ENCODE data around the gene CCR4. TPM values are rescaled to one million over a fixed set of nuclear protein-coding genes. Genes with fewer than 3 reads are reported as not detected.

Gene CCR4
- total and polyA plus RNA-seq, 9 of the 15 experiments (the other 6 are each of a cell fraction or from before 2014, with no cell fraction given): 0.04 to 0.47 (median 0.25) TPM; not detected in 1

DNA sequence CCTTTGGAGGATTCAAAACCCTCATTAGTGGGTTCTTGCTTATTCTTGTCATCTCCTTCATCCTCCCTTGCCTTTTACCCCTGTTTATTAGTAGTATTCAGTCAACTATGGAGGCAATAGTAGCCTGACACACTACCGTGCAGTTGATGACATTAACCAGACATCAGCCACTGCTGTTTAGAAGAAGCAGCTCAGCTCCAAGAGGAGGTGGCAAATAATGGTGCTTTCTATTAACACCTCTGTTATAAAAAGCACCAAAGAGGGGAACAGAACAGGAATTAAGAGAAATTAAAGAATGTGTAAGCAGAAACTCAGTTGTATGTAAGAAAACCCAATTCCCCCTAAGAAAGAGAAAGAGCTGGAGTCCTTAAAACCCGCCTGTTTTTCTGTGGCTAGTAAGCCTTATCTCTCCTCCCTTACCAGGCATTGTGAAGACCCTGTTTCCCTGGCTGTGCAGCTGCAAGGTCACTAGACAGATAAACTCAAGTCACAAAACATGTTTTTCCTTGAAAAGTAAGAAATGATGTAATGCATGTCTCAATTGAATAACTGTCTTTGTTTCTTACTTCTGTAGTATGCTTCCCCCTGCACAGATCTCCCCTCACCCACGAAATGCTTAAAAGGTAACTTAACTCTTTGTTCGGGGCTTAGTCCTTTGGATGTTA, 21.2 kb downstream of the CCR4 start (continued):
- TF ChIP-seq DDX20 (tag; IDR thresholded peaks at IDR 0.05; ENCODE audit: low read depth) (no peak), PYGO2 (tag; IDR thresholded peaks at IDR 0.05) (no peak), KDM4B (IDR thresholded peaks at IDR 0.05; ENCODE audit: borderline replicate concordance in 2 of 2, low read depth in 1 of 2) (no peak), ZNF239 (CRISPR knock-in tag; IDR thresholded peaks at IDR 0.05) (no peak), ZNF282 (CRISPR knock-in tag; IDR thresholded peaks at IDR 0.05) (no peak), ZNF584 (CRISPR knock-in tag; IDR thresholded peaks at IDR 0.05; ENCODE audit: low read depth) (0 out of 2 replicates have a peak, but pooled peaks have one; percentile 28), ZBTB17 (CRISPR knock-in tag; IDR thresholded peaks at IDR 0.05) (no peak), NR2C2 (CRISPR knock-in tag; IDR thresholded peaks at IDR 0.05) (no peak), NR2C2 (tag; IDR thresholded peaks at IDR 0.05) (no peak), TSC22D4 (tag; IDR thresholded peaks at IDR 0.05) (no peak), XRCC3 (IDR thresholded peaks at IDR 0.05) (no peak), PHB2 (IDR thresholded peaks at IDR 0.05; ENCODE audit: low read depth) (0 out of 2 replicates have a peak, but pooled peaks have one; percentile 63), MEIS2 (IDR thresholded peaks at IDR 0.05; ENCODE audit: partially characterized antibody) (peak; percentile 84), TRIM28 (IDR thresholded peaks at IDR 0.05) (peak; percentile 74; the same call in 1 of the 2 replicates), ESRRA (IDR thresholded peaks at IDR 0.05; ENCODE audit: borderline replicate concordance, low read depth) (peak; percentile 88), STAT5A (IDR thresholded peaks at IDR 0.05; ENCODE audit: borderline replicate concordance, low read length) (peak; percentile 95), ZNF224 (CRISPR knock-in tag; IDR thresholded peaks at IDR 0.05) (no peak), CBX3 (IDR thresholded peaks at IDR 0.05; ENCODE audit: borderline replicate concordance in 1 of 2, low read length in 2 of 2) (peak in 1 of 2 experiments; percentile 79; a peak in 2 of 3 replicates), HDAC6 (IDR thresholded peaks at IDR 0.05; ENCODE audit: low read depth, low read length) (no peak), RBM34 (IDR thresholded peaks at IDR 0.05; ENCODE audit: borderline replicate concordance, insufficient read depth, low read length) (no peak), ZNF764 (CRISPR knock-in tag; IDR thresholded peaks at IDR 0.05; ENCODE audit: low read depth) (no peak; the same call in 1 of the 2 replicates)
- TF ChIP-seq, protein P1, sequence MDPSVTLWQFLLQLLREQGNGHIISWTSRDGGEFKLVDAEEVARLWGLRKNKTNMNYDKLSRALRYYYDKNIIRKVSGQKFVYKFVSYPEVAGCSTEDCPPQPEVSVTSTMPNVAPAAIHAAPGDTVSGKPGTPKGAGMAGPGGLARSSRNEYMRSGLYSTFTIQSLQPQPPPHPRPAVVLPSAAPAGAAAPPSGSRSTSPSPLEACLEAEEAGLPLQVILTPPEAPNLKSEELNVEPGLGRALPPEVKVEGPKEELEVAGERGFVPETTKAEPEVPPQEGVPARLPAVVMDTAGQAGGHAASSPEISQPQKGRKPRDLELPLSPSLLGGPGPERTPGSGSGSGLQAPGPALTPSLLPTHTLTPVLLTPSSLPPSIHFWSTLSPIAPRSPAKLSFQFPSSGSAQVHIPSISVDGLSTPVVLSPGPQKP (CRISPR knock-in tag; IDR thresholded peaks at IDR 0.05): no peak
- TF ChIP-seq, protein P2, sequence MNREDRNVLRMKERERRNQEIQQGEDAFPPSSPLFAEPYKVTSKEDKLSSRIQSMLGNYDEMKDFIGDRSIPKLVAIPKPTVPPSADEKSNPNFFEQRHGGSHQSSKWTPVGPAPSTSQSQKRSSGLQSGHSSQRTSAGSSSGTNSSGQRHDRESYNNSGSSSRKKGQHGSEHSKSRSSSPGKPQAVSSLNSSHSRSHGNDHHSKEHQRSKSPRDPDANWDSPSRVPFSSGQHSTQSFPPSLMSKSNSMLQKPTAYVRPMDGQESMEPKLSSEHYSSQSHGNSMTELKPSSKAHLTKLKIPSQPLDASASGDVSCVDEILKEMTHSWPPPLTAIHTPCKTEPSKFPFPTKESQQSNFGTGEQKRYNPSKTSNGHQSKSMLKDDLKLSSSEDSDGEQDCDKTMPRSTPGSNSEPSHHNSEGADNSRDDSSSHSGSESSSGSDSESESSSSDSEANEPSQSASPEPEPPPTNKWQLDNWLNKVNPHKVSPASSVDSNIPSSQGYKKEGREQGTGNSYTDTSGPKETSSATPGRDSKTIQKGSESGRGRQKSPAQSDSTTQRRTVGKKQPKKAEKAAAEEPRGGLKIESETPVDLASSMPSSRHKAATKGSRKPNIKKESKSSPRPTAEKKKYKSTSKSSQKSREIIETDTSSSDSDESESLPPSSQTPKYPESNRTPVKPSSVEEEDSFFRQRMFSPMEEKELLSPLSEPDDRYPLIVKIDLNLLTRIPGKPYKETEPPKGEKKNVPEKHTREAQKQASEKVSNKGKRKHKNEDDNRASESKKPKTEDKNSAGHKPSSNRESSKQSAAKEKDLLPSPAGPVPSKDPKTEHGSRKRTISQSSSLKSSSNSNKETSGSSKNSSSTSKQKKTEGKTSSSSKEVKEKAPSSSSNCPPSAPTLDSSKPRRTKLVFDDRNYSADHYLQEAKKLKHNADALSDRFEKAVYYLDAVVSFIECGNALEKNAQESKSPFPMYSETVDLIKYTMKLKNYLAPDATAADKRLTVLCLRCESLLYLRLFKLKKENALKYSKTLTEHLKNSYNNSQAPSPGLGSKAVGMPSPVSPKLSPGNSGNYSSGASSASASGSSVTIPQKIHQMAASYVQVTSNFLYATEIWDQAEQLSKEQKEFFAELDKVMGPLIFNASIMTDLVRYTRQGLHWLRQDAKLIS (CRISPR knock-in tag; IDR thresholded peaks at IDR 0.05): no peak
- TF ChIP-seq, protein P3, sequence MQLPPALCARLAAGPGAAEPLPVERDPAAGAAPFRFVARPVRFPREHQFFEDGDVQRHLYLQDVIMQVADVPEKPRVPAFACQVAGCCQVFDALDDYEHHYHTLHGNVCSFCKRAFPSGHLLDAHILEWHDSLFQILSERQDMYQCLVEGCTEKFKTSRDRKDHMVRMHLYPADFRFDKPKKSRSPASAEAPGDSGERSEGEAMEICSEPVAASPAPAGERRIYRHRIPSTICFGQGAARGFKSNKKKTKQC (CRISPR knock-in tag; IDR thresholded peaks at IDR 0.05): no peak

All from K562 (cell line).